HG03196 (cell line): Measurements from ENCODE around the gene PDE3A.

Source experiments
- ATAC-seq: cut with Tn5 transposase; IDR thresholded peaks from one replicate; pipeline ENCODE4 v1.9.1; 2021; ENCODE audit not compliant: unreplicated experiment

PDE3A gene

GRCh38 chr12:20420557-20420956 lies 52.2 kb downstream of the PDE3A start:
- ATAC-seq = no peak

- no peak for ATAC-seq
Measured at GRCh38 chr12:20421421-20421820, 53.1 kb downstream of the PDE3A start.

- ATAC-seq = no peak
Measured at GRCh38 chr12:20423557-20423956, 55.2 kb downstream of the PDE3A start.

GRCh38 chr12:20424841-20425240 lies 56.5 kb downstream of the PDE3A start:
- no peak for ATAC-seq

GRCh38 chr12:20426191-20426590 lies 57.9 kb downstream of the PDE3A start:
- ATAC-seq = no peak

- no peak for ATAC-seq
Measured at GRCh38 chr12:20426957-20427356, 58.6 kb downstream of the PDE3A start.

GRCh38 chr12:20429852-20430251 lies 61.5 kb downstream of the PDE3A start:
- ATAC-seq = no peak

GRCh38 chr12:20432290-20432689 lies 64.0 kb downstream of the PDE3A start:
- ATAC-seq = no peak

- ATAC-seq = no peak
Measured at GRCh38 chr12:20434996-20435395, 66.7 kb downstream of the PDE3A start.

GRCh38 chr12:20436316-20436715 lies 68.0 kb downstream of the PDE3A start:
- ATAC-seq = no peak

GRCh38 chr12:20438299-20438779 lies 70.0 kb downstream of the PDE3A start:
- no peak for ATAC-seq

- no peak for ATAC-seq
Measured at GRCh38 chr12:20439626-20440025, 71.3 kb downstream of the PDE3A start.

GRCh38 chr12:20440408-20440807 lies 72.1 kb downstream of the PDE3A start:
- ATAC-seq = no peak

GRCh38 chr12:20442322-20442721 lies 74.0 kb downstream of the PDE3A start:
- no peak for ATAC-seq

- no peak for ATAC-seq
Measured at GRCh38 chr12:20443255-20443654, 74.9 kb downstream of the PDE3A start.

GRCh38 chr12:20443792-20444191 lies 75.5 kb downstream of the PDE3A start:
- ATAC-seq = no peak

- no peak for ATAC-seq
Measured at GRCh38 chr12:20444595-20445170, 76.3 kb downstream of the PDE3A start.

GRCh38 chr12:20445687-20446086 lies 77.3 kb downstream of the PDE3A start:
- no peak for ATAC-seq

- ATAC-seq = no peak
Measured at GRCh38 chr12:20446836-20447235, 78.5 kb downstream of the PDE3A start.

- ATAC-seq = no peak
Measured at GRCh38 chr12:20448781-20449180, 80.4 kb downstream of the PDE3A start.

- ATAC-seq = no peak
Measured at GRCh38 chr12:20450591-20451180, 82.3 kb downstream of the PDE3A start.

GRCh38 chr12:20451761-20452160 lies 83.4 kb downstream of the PDE3A start:
- no peak for ATAC-seq

- ATAC-seq = no peak
Measured at GRCh38 chr12:20452496-20453010, 84.2 kb downstream of the PDE3A start.
